DMS 273 (cell line): Measurements from ENCODE around the gene SHB.

ENCODE experiments used
- DNase-seq: peaks from one replicate; lab custom pipeline; 2025; ENCODE audit not compliant: unreplicated experiment; lab: John Stamatoyannopoulos, UW

The SHB gene

GRCh38 chr9:38010918-38011704 lies 57.9 kb downstream of the SHB start:
- no peak for DNase-seq

GRCh38 chr9:38009990-38010389 lies 59.0 kb downstream of the SHB start:
- no peak for DNase-seq

GRCh38 chr9:38009035-38009501 lies 60.0 kb downstream of the SHB start:
- no peak for DNase-seq

- DNase-seq: no peak
These were observed 60.6 kb downstream of the SHB start for GRCh38 chr9:38008168-38009034.

GRCh38 chr9:38007016-38007415 lies 62.0 kb downstream of the SHB start:
- no peak for DNase-seq

- DNase-seq: no peak
These were observed 62.9 kb downstream of the SHB start for GRCh38 chr9:38006163-38006562.

GRCh38 chr9:38004809-38005560 lies 64.0 kb downstream of the SHB start:
- DNase-seq: no peak

- DNase-seq: no peak
These were observed 64.8 kb downstream of the SHB start for GRCh38 chr9:38003946-38004808.

- DNase-seq: no peak
These were observed 65.8 kb downstream of the SHB start for GRCh38 chr9:38003230-38003629.

GRCh38 chr9:38001430-38001829 lies 67.6 kb downstream of the SHB start:
- DNase-seq: no peak

- DNase-seq: no peak
These were observed 68.3 kb downstream of the SHB start for GRCh38 chr9:38000735-38001134.

- DNase-seq: no peak
These were observed 68.7 kb downstream of the SHB start for GRCh38 chr9:38000332-38000731.

- no peak for DNase-seq
These were observed 69.3 kb downstream of the SHB start for GRCh38 chr9:37999588-38000189.

GRCh38 chr9:37998881-37999587 lies 70.0 kb downstream of the SHB start:
- no peak for DNase-seq

- no peak for DNase-seq
These were observed 71.2 kb downstream of the SHB start for GRCh38 chr9:37997636-37998374.

GRCh38 chr9:37996819-37997217 lies 72.2 kb downstream of the SHB start:
- DNase-seq: no peak

- no peak for DNase-seq
These were observed 72.8 kb downstream of the SHB start for GRCh38 chr9:37995961-37996818.

- DNase-seq: peak; percentile 48
These were observed 73.7 kb downstream of the SHB start for GRCh38 chr9:37995348-37995737.
